ENCODE results near the gene FBXO10. TPM values are rescaled to one million over a fixed set of nuclear protein-coding genes. Genes with fewer than 3 reads are reported as not detected.

The FBXO10 gene
- total and polyA plus RNA-seq, 9 donors = 3.0 to 7.2 (median 4.7) TPM

GRCh38 chr9:37566716-37567115 lies 9.5 kb downstream of the FBXO10 start:
- TF ChIP-seq POLR2A (IDR thresholded peaks at IDR 0.05) = no peak
- H3K4me3 ChIP-seq = no peak overlapping the region
- H3K27me3 ChIP-seq = no peaks in the 10 kb centered on the region
- H3K36me3 ChIP-seq = no peaks in the 10 kb centered on the region
- 70 to 76% (median 75%) methylated on average over 3 of the region's 3 CpGs for WGBS, 3 donors
- DNase-seq = no peak
- no peaks in the 10 kb centered on the region for H3K9me3 ChIP-seq
- intact Hi-C loops (cut with DNase I) = no loop called here
- H3K4me1 ChIP-seq (ENCODE audit: insufficient read depth) = no peaks in the 10 kb centered on the region
- no peak overlapping the region for H3K27ac ChIP-seq

GRCh38 chr9:37565661-37566618 lies 10.2 kb downstream of the FBXO10 start:
- H3K27ac ChIP-seq = no peak overlapping the region
- H3K4me3 ChIP-seq = no peak overlapping the region
- WGBS, 3 donors = 85 to 96% (median 93%) methylated on average over 7 of the region's 7 CpGs
- H3K27me3 ChIP-seq = no peaks in the 10 kb centered on the region
- H3K36me3 ChIP-seq = no peaks in the 10 kb centered on the region
- H3K4me1 ChIP-seq (ENCODE audit: insufficient read depth) = no peaks in the 10 kb centered on the region
- intact Hi-C loops (cut with DNase I) = no loop called here
- H3K9me3 ChIP-seq = no peaks in the 10 kb centered on the region
- TF ChIP-seq CTCF (IDR thresholded peaks at IDR 0.05) = no peak
- TF ChIP-seq EP300 (IDR thresholded peaks at IDR 0.05) = no peak
- TF ChIP-seq POLR2A (IDR thresholded peaks at IDR 0.05) = no peak
- DNase-seq = no peak

GRCh38 chr9:37564916-37565315 lies 11.3 kb downstream of the FBXO10 start:
- H3K27ac ChIP-seq = no peak overlapping the region
- no peaks in the 10 kb centered on the region for H3K27me3 ChIP-seq
- H3K9me3 ChIP-seq = no peaks in the 10 kb centered on the region
- H3K4me1 ChIP-seq (ENCODE audit: insufficient read depth) = no peaks in the 10 kb centered on the region
- intact Hi-C loops (cut with DNase I) = no loop called here
- no peak overlapping the region for H3K4me3 ChIP-seq
- DNase-seq = no peak
- WGBS, 3 donors = 95 to 99% (median 96%) methylated on average over 4 of the region's 4 CpGs
- TF ChIP-seq EP300 (IDR thresholded peaks at IDR 0.05) (no peak), CTCF (IDR thresholded peaks at IDR 0.05) (no peak), POLR2A (IDR thresholded peaks at IDR 0.05) (no peak)
- H3K36me3 ChIP-seq = no peaks in the 10 kb centered on the region

GRCh38 chr9:37563806-37564513 lies 12.2 kb downstream of the FBXO10 start:
- intact Hi-C loops (cut with DNase I) = no loop called here
- H3K4me3 ChIP-seq = no peak overlapping the region
- 65 to 97% (median 67%) methylated on average over 3 of the region's 3 CpGs for WGBS, 3 donors
- no peaks in the 10 kb centered on the region for H3K4me1 ChIP-seq (ENCODE audit: insufficient read depth)
- TF ChIP-seq EP300 (IDR thresholded peaks at IDR 0.05) (no peak), POLR2A (IDR thresholded peaks at IDR 0.05) (no peak), CTCF (IDR thresholded peaks at IDR 0.05) (no peak)
- DNase-seq = no peak
- H3K9me3 ChIP-seq = no peaks in the 10 kb centered on the region
- no peak overlapping the region for H3K27ac ChIP-seq
- no peaks in the 10 kb centered on the region for H3K27me3 ChIP-seq
- no peaks in the 10 kb centered on the region for H3K36me3 ChIP-seq
